GM19328 (cell line): ENCODE results near the gene DENND5B.
"Not testable (repeated sequence)": the region's sequence is repeated elsewhere in the genome, so short reads cannot be mapped to it uniquely, and the experiment has no call there.

Experiments used
- ATAC-seq: cut with Tn5 transposase; IDR thresholded peaks from one replicate; pipeline ENCODE4 v1.9.1; 2021; ENCODE audit warnings: mild to moderate bottlenecking, moderate library complexity; ENCODE audit not compliant: unreplicated experiment

The DENND5B gene

DNA sequence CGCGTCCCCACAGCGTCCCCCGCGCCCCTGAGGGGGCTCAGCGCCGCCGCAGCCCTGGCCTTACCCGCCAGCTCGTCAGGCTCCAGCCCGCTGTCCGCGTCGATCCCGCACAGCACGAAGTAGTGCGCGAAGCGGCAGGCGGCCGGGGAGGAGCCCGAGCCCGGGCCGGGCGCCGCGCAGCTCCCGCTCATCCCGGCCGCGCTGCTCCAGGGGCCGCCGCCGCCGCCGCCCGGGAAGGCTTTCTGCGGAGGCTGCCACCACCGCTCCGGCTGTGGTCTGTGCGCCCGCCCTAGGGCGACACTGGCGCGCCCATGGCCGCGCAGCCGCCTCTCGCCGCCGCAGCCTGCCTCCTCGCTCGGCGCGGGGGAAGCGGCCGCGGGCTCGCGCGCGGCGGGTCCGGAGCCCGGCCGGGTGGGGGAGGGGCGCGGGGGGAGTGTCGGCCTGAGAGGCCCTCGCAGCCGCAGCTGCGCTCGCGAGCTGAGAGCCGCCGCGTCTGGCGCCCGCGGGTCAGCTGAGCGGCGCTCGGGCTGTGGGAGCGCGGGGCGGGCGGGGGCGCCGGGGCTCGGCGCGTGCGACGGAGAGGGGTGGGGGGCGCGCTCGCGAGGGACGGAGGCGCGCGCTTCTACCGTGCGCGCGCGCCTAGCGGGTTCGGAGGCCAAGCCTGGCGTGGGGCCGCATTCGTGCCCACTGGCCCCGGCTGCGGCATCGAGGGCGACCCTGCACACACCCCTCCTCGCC lies at the start of gene DENND5B:
Gene DENND5B (minus strand): TSS at position 495 of the 738 bp plus-strand sequence. CDS start 304 bp downstream, at position 191.
- ATAC-seq = peak; percentile 38

GRCh38 chr12:31634620-31635019 lies 43.7 kb upstream of the DENND5B start:
- no peak for ATAC-seq

DNA sequence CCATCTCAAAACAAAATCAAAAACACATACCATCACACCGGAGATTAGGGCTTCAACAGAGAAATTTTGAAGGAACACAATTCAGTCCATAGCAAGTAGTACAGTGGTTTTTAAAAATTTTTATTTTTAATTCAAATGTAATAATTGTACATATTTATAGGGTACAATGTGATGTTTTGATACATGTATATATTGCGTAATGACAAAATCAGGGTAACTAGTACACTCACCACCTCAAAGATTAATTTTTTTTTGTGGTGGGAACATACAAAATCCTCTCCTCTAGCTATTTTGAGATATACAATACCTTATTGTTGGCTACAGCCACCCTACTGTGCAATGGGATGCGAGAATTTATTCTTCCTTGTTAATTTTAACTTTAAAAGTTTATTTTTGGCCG lies 42.5 kb upstream of the DENND5B start:
- ATAC-seq = no peak

DNA sequence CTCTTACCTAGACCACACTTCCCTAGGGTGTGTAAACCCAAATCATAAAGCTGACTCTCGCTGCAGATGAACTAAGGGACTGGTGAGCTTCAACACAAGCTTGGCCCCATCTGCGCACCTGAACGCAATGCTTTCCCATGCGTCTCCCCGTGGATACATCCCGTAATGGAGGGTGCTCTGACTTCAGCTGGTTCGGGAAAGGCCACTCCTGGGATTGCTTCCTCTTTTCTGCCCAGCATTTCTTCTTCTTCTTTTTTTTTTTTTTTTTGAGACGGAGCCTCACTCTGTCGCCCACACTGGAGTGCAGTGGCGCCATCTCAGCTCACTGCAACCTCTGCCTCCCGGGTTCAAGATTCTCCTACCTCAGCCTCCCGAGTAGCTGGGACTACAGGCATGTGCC lies 40.9 kb upstream of the DENND5B start:
- ATAC-seq = no peak

GRCh38 chr12:31631023-31631724 lies 40.2 kb upstream of the DENND5B start:
- no peak for ATAC-seq

- ATAC-seq = no peak
Measured at GRCh38 chr12:31629756-31630732, 39.1 kb upstream of the DENND5B start.

GRCh38 chr12:31627456-31628054 lies 36.6 kb upstream of the DENND5B start:
- ATAC-seq = no peak

GRCh38 chr12:31626270-31626995 lies 35.5 kb upstream of the DENND5B start:
- no peak for ATAC-seq

- no peak for ATAC-seq
Measured at GRCh38 chr12:31622038-31622437, 31.1 kb upstream of the DENND5B start.

DNA sequence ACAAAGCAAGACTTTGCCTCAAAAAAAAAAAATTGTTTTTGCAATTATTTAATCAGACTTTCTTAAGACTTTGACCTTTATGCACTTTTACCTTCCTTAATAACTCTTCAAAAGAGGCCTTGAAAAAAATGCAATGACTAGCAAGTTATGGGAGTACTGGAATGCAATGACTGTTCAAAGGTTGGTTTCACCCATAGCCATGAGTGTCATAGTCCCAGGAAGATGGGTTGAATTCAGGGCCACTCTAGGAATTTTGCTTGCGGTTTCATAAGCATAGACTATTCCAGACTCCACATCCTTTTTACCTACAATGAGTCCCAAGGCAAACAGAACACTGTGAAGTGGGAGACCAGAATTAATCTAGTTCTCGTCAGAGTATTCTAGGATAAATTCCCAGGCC lies 29.4 kb upstream of the DENND5B start:
- no peak for ATAC-seq

GRCh38 chr12:31618228-31619025 lies 27.5 kb upstream of the DENND5B start:
- ATAC-seq = no peak

GRCh38 chr12:31612819-31613218 lies 21.9 kb upstream of the DENND5B start:
- ATAC-seq = no peak

DNA sequence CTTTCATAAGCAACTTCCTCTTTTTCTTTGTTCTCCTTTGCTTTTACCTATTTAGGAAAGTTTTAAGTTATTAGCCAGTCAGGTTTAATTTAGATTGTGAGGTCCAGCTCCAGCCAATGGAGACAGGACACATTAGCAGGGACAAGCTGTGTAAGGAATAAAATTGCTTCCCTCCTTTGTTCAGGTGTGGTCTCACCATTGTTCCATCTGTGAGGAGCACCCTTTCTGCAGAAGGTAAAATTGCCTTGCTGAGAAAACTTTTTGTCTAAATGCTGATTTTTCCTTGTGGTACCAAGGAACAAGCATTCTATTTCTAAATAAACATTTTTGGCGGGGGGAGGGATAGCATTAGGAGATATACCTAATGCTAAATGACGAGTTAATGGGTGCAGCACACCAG lies 17.4 kb upstream of the DENND5B start:
- not testable (repeated sequence) for ATAC-seq

GRCh38 chr12:31605531-31605930 lies 14.6 kb upstream of the DENND5B start:
- ATAC-seq = no peak

DNA sequence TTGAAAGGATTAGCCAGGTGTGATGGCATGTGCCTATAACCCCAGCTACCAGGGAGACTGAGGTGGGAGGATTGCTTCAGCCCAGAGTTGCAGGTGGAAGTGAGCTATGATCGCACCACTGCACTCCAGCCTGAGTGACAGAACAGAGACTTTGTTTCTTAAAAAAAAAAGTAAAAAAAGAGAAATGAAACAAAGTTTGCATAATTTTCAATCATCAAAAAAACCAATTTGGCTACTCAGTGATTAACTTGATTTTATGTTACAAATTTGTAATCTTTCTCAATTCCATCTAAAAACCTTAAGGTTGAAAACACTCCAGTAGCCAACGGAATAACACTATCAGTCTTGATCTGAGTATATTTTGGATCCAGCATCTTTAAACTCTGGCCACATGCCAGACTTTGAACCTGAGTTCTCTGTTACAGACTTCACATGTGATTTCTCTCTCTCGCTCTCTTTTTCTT lies 12.6 kb upstream of the DENND5B start:
- peak; percentile 93 for ATAC-seq

- ATAC-seq = no peak
Measured at GRCh38 chr12:31600750-31601149, 9.8 kb upstream of the DENND5B start.

DNA sequence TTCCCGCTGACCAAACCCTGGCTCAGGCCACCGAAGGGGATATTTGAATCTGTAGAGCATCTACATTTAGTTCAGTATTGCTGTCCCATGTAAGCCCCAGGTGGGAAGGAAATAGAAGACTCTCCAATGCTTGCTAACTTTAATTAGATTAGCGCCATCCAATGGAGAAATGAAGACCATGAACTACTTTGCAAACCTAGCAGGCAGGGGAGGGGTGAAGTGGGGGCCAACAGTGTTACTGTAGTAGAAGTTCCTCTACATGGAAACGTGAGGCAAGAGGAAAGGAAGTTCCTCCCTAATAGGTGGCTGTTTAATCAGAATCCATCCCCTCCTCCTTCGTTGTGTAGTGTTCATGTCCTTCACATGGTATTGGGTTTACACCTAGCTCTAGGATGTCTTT lies 9.3 kb upstream of the DENND5B start:
- ATAC-seq = no peak

GRCh38 chr12:31599053-31599452 lies 8.1 kb upstream of the DENND5B start:
- ATAC-seq = peak; percentile 54

DNA sequence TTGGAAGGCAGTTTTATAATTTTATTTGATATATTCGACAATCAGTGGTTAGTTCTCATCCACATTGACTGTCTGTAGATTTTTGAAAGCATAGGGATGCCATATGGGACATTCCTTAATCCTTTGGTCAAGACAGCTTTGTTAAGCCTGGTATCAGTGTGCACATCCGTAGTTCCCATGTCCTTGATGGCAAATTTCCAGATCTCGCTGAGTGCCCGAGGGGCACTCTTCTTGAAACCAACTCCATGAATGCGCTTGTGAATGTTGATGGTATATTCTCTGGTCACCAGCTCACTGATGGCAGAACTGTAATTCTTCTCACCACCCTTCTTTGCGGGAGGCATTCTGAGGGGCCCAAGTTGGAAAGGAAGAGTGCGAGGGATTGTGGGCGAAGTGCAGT lies 6.1 kb upstream of the DENND5B start:
- no peak for ATAC-seq
